Activated T-cell treated with anti-CD3 and anti-CD28 coated beads for 24 hours (primary cell): ENCODE data around the gene WNT11.

Experiments
- DNase-seq: peaks from one replicate; pipeline ENCODE4 v3.0.0-alpha.2; 2020; ENCODE audit warnings: low read depth

The WNT11 gene

GRCh38 chr11:76218449-76219178, 12.3 kb upstream of the WNT11 start:
- no peak for DNase-seq

- no peak for DNase-seq
Observed at GRCh38 chr11:76217653-76218160, 11.4 kb upstream of the WNT11 start.

- DNase-seq: no peak
Observed at GRCh38 chr11:76216536-76217325, 10.4 kb upstream of the WNT11 start.

- no peak for DNase-seq
Observed at GRCh38 chr11:76215941-76216340, 9.6 kb upstream of the WNT11 start.

- no peak for DNase-seq
Observed at GRCh38 chr11:76214968-76215548, 8.8 kb upstream of the WNT11 start.

- DNase-seq: no peak
Observed at GRCh38 chr11:76214186-76214585, 7.9 kb upstream of the WNT11 start.

- DNase-seq: no peak
Observed at GRCh38 chr11:76212086-76213035, 6.1 kb upstream of the WNT11 start.

- no peak for DNase-seq
Observed at GRCh38 chr11:76210931-76211851, 4.9 kb upstream of the WNT11 start.

GRCh38 chr11:76209973-76210930, 4.0 kb upstream of the WNT11 start:
- DNase-seq: no peak

GRCh38 chr11:76209375-76209972, 3.2 kb upstream of the WNT11 start:
- DNase-seq: no peak

- peak; percentile 61 for DNase-seq
Observed at GRCh38 chr11:76208438-76209374, 2.4 kb upstream of the WNT11 start.

- peak; percentile 70 for DNase-seq
Observed at GRCh38 chr11:76207642-76208401, 1.5 kb upstream of the WNT11 start.

GRCh38 chr11:76206077-76206326, 300 bp downstream of the WNT11 start:
- DNase-seq: no peak

GRCh38 chr11:76205252-76206076, 838 bp downstream of the WNT11 start:
- DNase-seq: no peak

GRCh38 chr11:76203937-76204336, 2.4 kb downstream of the WNT11 start:
- no peak for DNase-seq

GRCh38 chr11:76203131-76203925, 3.0 kb downstream of the WNT11 start:
- no peak for DNase-seq
